H1 (cell line): Measurements from ENCODE around the gene KLK1. TPM values are rescaled to one million over a fixed set of nuclear protein-coding genes. Genes with fewer than 3 reads are reported as not detected.

Experiments
- ASH2L ChIP-seq: fragments of 200-600, 300-600 bp; sonication (generic); IDR thresholded peaks from one replicate; pipeline ENCODE4 v1.7.1; 2017; ENCODE audit warnings: low read length
- ATF2 ChIP-seq: IDR thresholded peaks from 2 replicates; pipeline ENCODE4 v1.6.1; 2012; ENCODE audit warnings: low read length, inconsistent platforms
- ATF3 ChIP-seq: IDR thresholded peaks from 2 replicates; pipeline ENCODE4 v1.6.1; 2011; ENCODE audit warnings: low read depth, mild to moderate bottlenecking, low read length; ENCODE audit not compliant: insufficient read depth
- CHD2 ChIP-seq: IDR thresholded peaks from 2 replicates; pipeline ENCODE4 v1.6.1; 2012; ENCODE audit warnings: low read length, improper control_type of control experiment
- EZH2 ChIP-seq: fragments of 200-600 bp; sonication (generic); IDR thresholded peaks from 2 replicates; pipeline ENCODE4 v1.7.1; 2012; ENCODE audit warnings: low read depth, mild to moderate bottlenecking, moderate library complexity, low read length, inconsistent platforms; ENCODE audit not compliant: severe bottlenecking
- GABPA ChIP-seq: IDR thresholded peaks from 2 replicates; pipeline ENCODE4 v1.6.1; 2011; ENCODE audit warnings: mild to moderate bottlenecking, low read length, moderate library complexity, borderline replicate concordance; ENCODE audit not compliant: insufficient read depth
- POLR2A ChIP-seq, 2 experiments: IDR thresholded peaks; 1 replicate in 1 of 2; 2 replicates in 1 of 2; pipeline ENCODE4 v1.6.1; 2011; ENCODE audit warnings: low read depth in 2 of 2, low read length in 2 of 2, mild to moderate bottlenecking in 2 of 2; ENCODE audit errors: control extremely low read depth in 1 of 2
- POLR2AphosphoS5 ChIP-seq: IDR thresholded peaks from 2 replicates; pipeline ENCODE4 v1.6.1; 2011; ENCODE audit warnings: low read depth, low read length
- RBBP5 ChIP-seq: IDR thresholded peaks from 2 replicates; pipeline ENCODE4 v1.7.1; 2012; ENCODE audit warnings: low read depth, mild to moderate bottlenecking, inconsistent platforms, low read length, moderate library complexity, borderline replicate concordance
- SAP30 ChIP-seq: fragments of 300-600 bp; sonication (generic); IDR thresholded peaks from 2 replicates; pipeline ENCODE4 v1.7.1; 2012; ENCODE audit warnings: low read length, moderate library complexity, mild to moderate bottlenecking, inconsistent platforms; ENCODE audit not compliant: insufficient read depth, insufficient replicate concordance
- SP4 ChIP-seq: IDR thresholded peaks from 2 replicates; pipeline ENCODE4 v1.6.1; 2012; ENCODE audit warnings: low read length, inconsistent platforms
- SUZ12 ChIP-seq: fragments of 200-600 bp; sonication (generic); IDR thresholded peaks from 2 replicates; pipeline ENCODE4 v1.6.1; 2012; ENCODE audit warnings: mild to moderate bottlenecking, inconsistent platforms, low read length, moderate library complexity, mixed read lengths
- TAF7 ChIP-seq: optimal IDR thresholded peaks from 2 replicates; pipeline ENCODE3; 2011; ENCODE audit warnings: low read depth, mild to moderate bottlenecking, inconsistent platforms, low read length, moderate library complexity, borderline replicate concordance
- YY1 ChIP-seq: IDR thresholded peaks from 2 replicates; pipeline ENCODE4 v1.6.1; 2011; ENCODE audit warnings: low read depth, mild to moderate bottlenecking, low read length
- polyA plus RNA-seq, 7 experiments: library from polyadenylated mRNA; depleted of rRNA in 3 of 7; stranded (reverse) in 5 of 7; unstranded in 2 of 7; fragments of >200 nt in 5 of 7; fragments of 200-250 nt in 2 of 7; gene quantifications; 1 replicate in 5 of 7; 2 replicates in 1 of 7; 4 replicates in 1 of 7; pipeline versions ENCODE4 v1.2.1 to v1.2.3, GENCODE V29; 2011 to 2013; ENCODE audit warnings: missing spikeins in 2 of 7, mixed read lengths in 2 of 7
- total RNA-seq: library from RNA; stranded (reverse); fragmentation: NEBNext Ultra II Directional; extraction: Animal tissue kit (Norgen Biotek cat#: 25700); gene quantifications from 2 replicates; pipeline ENCODE4 v1.2.1, GENCODE V29; 2021

KLK1 gene
- total and polyA plus RNA-seq, 2 of the 8 experiments (the other 6 are each of a cell fraction or from before 2014, with no cell fraction given) = 3.4 to 4.0 TPM

DNA sequence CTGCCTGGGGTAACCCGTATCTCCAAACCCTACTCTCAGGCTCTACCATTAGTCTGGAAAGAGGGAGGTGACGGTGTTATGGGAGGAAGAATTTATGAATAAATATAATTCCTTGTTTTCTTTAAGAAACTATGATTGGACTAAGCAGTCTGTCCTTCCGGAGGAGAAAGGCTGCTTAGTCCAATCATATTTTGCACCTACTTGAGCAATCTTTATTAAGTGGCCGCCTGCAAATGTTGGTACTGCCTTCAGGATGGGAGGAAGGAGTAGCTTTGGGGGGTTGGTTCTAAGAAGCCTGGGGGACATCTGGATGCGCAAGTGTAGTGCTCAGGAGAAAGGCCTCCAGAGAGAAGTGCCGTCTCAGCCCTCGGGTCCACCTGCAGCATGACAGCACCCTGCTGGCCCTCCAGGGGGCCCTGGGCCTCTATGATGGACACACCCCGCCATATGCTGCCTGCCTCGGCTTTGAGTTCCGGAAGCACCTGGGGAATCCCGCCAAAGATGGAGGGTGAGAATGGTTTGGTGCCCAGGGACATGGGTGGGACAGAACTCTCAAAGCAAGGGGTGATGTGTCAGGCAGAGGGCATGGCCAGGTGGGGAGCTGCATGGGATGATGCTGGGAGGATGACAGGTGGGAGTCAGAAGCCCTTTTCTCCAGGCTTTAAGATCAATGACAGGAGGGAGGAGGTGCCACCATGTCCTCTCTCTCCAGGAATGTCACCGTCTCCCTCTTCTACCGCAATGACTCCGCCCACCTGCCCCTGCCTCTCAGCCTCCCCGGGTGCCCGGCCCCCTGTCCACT lies 29.3 kb downstream of the KLK1 start (continued):
- no peak for TF ChIP-seq SUZ12
- TF ChIP-seq POLR2A (IDR thresholded peaks at IDR 0.05; ENCODE audit: control extremely low read depth in 1 of 2, low read depth in 2 of 2, low read length in 2 of 2) = peak; percentile 64 to 80
- peak; percentile 61 for TF ChIP-seq TAF7
- TF ChIP-seq SAP30 = no peak
- TF ChIP-seq ATF2 = peak; percentile 21; the same call in 1 of the 2 replicates
- no peak for TF ChIP-seq RBBP5
- TF ChIP-seq CHD2 = peak; percentile 11; the same call in 1 of the 2 replicates
- peak; percentile 82; the same call in 1 of the 2 replicates for TF ChIP-seq POLR2AphosphoS5
- TF ChIP-seq ATF3 = no peak
- TF ChIP-seq YY1 = 0 out of 2 replicates have a peak, but pooled peaks have one; percentile 14
- no peak for TF ChIP-seq EZH2
- peak; percentile 26 for TF ChIP-seq ASH2L
- TF ChIP-seq GABPA = no peak
- peak; percentile 26; the same call in 1 of the 2 replicates for TF ChIP-seq SP4
